ENCODE measurements around the gene COL5A3. TPM values are rescaled to one million over a fixed set of nuclear protein-coding genes. Genes with fewer than 3 reads are reported as not detected.

Gene COL5A3
- total RNA-seq, 2 experiments from 2014 or later = not detected

GRCh38 chr19:9971166-9971897 lies 39.0 kb downstream of the COL5A3 start:
- TF ChIP-seq CTCF (conservative IDR thresholded peaks at IDR 0.05; ENCODE audit: low read length) (no peak), EZH2phosphoT487 (IDR thresholded peaks at IDR 0.05; ENCODE audit: borderline replicate concordance, low read depth, low read length) (no peak)
- CTCF ChIA-PET (ENCODE audit: unreplicated experiment) = no interaction called here
- no peak overlapping the region for H3K4me3 ChIP-seq (ENCODE audit: low read depth, low read length, poor library complexity, severe bottlenecking)
- intact Hi-C loops (cut with micrococcal nuclease; ENCODE audit: unreplicated experiment) = no loop called here
- H3K36me3 ChIP-seq (ENCODE audit: insufficient read depth, low read length) = no peaks in the 10 kb centered on the region
- no peak for DNase-seq (ENCODE audit: low spot score)
- H3K4me1 ChIP-seq (ENCODE audit: insufficient read depth, low read length, poor library complexity, severe bottlenecking) = no peaks in the 10 kb centered on the region
- no TSS peak for BruUV-seq (replicated peaks)
- POLR2A ChIA-PET = no interaction called here
- no peaks in the 10 kb centered on the region for H3K9me2 ChIP-seq (ENCODE audit: insufficient read depth, low read length)
- H3K9me3 ChIP-seq (ENCODE audit: low read length) = no peaks in the 10 kb centered on the region
- no peak overlapping the region for H2AFZ ChIP-seq (ENCODE audit: low read length)
- H3K4me2 ChIP-seq (ENCODE audit: low read length) = no peak overlapping the region
- no peaks in the 10 kb centered on the region for H4K20me1 ChIP-seq (ENCODE audit: insufficient read depth, low read length)
- no peaks in the 10 kb centered on the region for H3K79me2 ChIP-seq (ENCODE audit: insufficient read depth, low read depth, low read length)
- H3K27ac ChIP-seq (ENCODE audit: low read depth, low read length, poor library complexity, severe bottlenecking) = no peak overlapping the region

- Histone ChIP-seq H3K79me2 (ENCODE audit: insufficient read depth, low read depth, low read length) (no peaks in the 10 kb centered on the region), H3K9me3 (ENCODE audit: low read length) (no peaks in the 10 kb centered on the region), H2AFZ (ENCODE audit: low read length) (no peak overlapping the region), H3K36me3 (ENCODE audit: insufficient read depth, low read length) (no peaks in the 10 kb centered on the region), H3K9me2 (ENCODE audit: insufficient read depth, low read length) (no peaks in the 10 kb centered on the region), H3K4me1 (ENCODE audit: insufficient read depth, low read length, poor library complexity, severe bottlenecking) (no peaks in the 10 kb centered on the region), H3K4me2 (ENCODE audit: low read length) (no peak overlapping the region), H3K4me3 (ENCODE audit: low read depth, low read length, poor library complexity, severe bottlenecking) (no peak overlapping the region), H3K27ac (ENCODE audit: low read depth, low read length, poor library complexity, severe bottlenecking) (no peak overlapping the region), H4K20me1 (ENCODE audit: insufficient read depth, low read length) (no peaks in the 10 kb centered on the region)
- no TSS peak for BruUV-seq (replicated peaks)
- no peak for DNase-seq (ENCODE audit: low spot score)
- CTCF ChIA-PET (ENCODE audit: unreplicated experiment) = no interaction called here
- TF ChIP-seq EZH2phosphoT487 (IDR thresholded peaks at IDR 0.05; ENCODE audit: borderline replicate concordance, low read depth, low read length) (no peak), CTCF (conservative IDR thresholded peaks at IDR 0.05; ENCODE audit: low read length) (no peak)
- intact Hi-C loops (cut with micrococcal nuclease; ENCODE audit: unreplicated experiment) = no loop called here
- POLR2A ChIA-PET = no interaction called here
These were observed 39.8 kb downstream of the COL5A3 start for GRCh38 chr19:9970481-9970880.

- Histone ChIP-seq H3K79me2 (ENCODE audit: insufficient read depth, low read depth, low read length) (no peaks in the 10 kb centered on the region), H3K4me3 (ENCODE audit: low read depth, low read length, poor library complexity, severe bottlenecking) (no peak overlapping the region), H3K27ac (ENCODE audit: low read depth, low read length, poor library complexity, severe bottlenecking) (no peak overlapping the region), H4K20me1 (ENCODE audit: insufficient read depth, low read length) (no peaks in the 10 kb centered on the region), H3K9me3 (ENCODE audit: low read length) (no peaks in the 10 kb centered on the region), H2AFZ (ENCODE audit: low read length) (no peak overlapping the region), H3K36me3 (ENCODE audit: insufficient read depth, low read length) (no peaks in the 10 kb centered on the region), H3K4me1 (ENCODE audit: insufficient read depth, low read length, poor library complexity, severe bottlenecking) (no peaks in the 10 kb centered on the region), H3K4me2 (ENCODE audit: low read length) (no peak overlapping the region), H3K9me2 (ENCODE audit: insufficient read depth, low read length) (no peaks in the 10 kb centered on the region)
- ChIA-PET POLR2A (interaction anchor here (0.6 kb wide), 1 partner anchor 37 kb away, joined by 3 read pairs; no protein-coding TSS in a partner anchor), CTCF (ENCODE audit: unreplicated experiment) (no interaction called here)
- no peak for DNase-seq (ENCODE audit: low spot score)
- intact Hi-C loops (cut with micrococcal nuclease; ENCODE audit: unreplicated experiment) = no loop called here
- TF ChIP-seq EZH2phosphoT487 (IDR thresholded peaks at IDR 0.05; ENCODE audit: borderline replicate concordance, low read depth, low read length) = no peak
- TF ChIP-seq CTCF (conservative IDR thresholded peaks at IDR 0.05; ENCODE audit: low read length) = no peak
- no TSS peak for BruUV-seq (replicated peaks)
These were observed 40.7 kb downstream of the COL5A3 start for GRCh38 chr19:9969688-9969975.

Measured in OCI-LY7 (cell line).